ENCODE data around the gene SHLD2.
"Not testable (repeated sequence)": the region's sequence is repeated elsewhere in the genome, so short reads cannot be mapped to it uniquely, and the experiment has no call there.

Gene SHLD2

GRCh38 chr10:87216120-87216519 is 121.1 kb downstream of the SHLD2 start:
- DNase-seq, result not testable (repeated sequence)

DNA sequence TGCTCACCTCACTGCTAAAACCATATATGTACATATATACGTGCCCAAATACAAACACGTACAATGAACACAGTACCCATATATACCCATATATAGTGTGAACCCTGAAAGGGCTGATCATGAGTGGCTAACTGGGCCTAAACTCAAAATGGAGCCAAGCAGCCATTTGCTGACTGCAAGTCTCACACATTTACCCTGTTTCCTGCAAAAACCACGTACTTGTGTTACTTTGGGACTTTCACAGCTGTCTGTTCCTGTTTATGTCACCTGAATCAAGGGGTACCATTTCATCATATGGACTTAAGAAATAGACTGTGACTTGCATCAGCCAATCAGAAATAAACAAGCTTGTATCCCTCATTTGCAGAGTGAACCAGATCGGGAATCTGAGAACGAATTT is 124.4 kb downstream of the SHLD2 start:
- not testable (repeated sequence) for DNase-seq

DNA sequence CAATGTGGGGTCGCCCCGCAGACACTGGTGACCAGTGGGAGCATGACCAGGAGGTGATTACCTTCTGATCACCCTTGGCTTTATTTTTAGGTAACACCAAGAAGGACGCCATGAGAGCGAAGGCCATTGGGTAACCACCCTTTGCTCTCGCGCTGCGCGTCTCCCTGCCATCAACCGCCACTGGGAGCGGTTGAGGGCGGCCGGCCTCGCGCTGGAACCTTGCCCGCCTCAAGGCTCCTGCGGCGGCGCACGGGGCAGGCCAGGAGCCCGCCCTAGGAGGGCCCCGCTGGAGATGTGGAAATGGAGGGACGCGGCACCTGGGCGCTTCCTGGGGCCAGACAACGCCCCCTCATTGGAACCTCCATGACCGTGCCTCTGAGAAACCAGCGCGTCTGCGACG is 127.8 kb downstream of the SHLD2 start:
- not testable (repeated sequence) for DNase-seq

GRCh38 chr10:87225148-87225547 is 130.1 kb downstream of the SHLD2 start, which contains the start of gene NUTM2A:
TSS of gene NUTM2A (plus strand) at chr10:87225448. CDS start at chr10:87225831, 383 bp downstream.
- DNase-seq, result not testable (repeated sequence)

DNA sequence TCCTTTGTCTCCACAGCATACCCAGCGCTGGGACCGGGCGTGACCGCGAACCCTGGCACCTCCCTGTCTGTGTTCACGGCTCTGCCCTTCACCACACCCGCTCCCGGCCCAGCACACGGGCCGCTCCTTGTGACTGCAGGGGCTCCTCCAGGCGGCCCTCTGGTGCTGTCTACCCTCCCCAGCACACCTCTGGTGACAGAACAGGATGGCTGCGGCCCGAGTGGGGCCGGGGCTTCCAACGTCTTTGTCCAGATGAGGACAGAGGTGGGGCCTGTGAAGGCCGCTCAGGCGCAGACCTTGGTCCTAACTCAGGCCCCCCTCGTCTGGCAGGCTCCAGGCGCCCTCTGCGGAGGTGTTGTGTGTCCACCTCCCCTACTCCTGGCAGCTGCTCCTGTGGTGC is 133.2 kb downstream of the SHLD2 start:
- not testable (repeated sequence) for DNase-seq

DNA sequence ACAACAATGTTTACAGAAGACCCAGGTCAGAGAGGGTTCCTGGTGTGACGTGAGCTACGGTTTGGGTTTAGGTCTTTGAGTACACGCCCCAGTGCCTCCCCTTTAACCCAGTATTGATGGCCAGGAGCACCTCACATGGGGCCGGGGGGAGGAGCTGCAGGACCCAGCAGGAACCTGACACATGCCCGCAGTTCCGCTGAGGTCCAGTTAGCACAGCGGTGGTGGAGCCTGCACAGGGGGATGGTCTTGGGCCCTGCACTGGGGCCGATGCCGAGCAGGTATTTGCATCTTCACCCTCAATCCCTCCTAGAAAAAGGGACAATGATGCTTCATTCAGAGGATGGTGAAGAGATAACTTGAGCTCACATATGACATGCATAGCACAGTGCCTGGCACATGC is 134.2 kb downstream of the SHLD2 start:
- DNase-seq, result not testable (repeated sequence)

DNA sequence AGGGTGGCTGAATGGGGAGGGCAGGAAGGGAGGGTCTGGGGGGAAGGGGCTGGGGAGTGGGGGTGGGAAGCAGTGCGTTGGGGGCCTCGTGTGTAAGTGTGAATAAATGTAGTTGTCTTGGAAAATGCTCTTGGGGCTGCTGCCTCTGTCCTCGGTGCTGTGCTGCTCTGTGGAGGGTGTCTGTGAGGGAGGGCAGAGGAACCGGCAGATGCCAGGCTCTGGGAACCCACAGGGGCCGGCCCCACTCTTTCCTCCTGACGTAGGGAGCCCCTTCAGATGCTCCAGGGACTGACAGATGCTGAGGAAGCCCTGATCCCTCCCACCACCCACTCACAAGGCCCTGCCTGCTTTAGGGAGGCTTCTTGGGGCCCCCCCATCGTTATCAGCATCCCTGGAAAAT is 139.8 kb downstream of the SHLD2 start:
- DNase-seq, result not testable (repeated sequence)

GRCh38 chr10:87237244-87237643 is 142.2 kb downstream of the SHLD2 start:
- DNase-seq, result not testable (repeated sequence)

- not testable (repeated sequence) for DNase-seq
Observed at GRCh38 chr10:87239346-87239808, 144.4 kb downstream of the SHLD2 start.

Measured in NCI-H146 (cell line).